HL-60 (cell line): ENCODE results near the gene MAD1L1.

Source experiments
- DNase-seq, 2 experiments: peaks; one replicate each; pipeline ENCODE4 v3.0.0-alpha.2; 2010 to 2020; ENCODE audit warnings: low read depth in 1 of 2, low spot score in 1 of 2
- H3K27ac ChIP-seq: fragments of 250-450 bp; sonication (Bioruptor Pico); replicated peaks from 2 replicates; pipeline ENCODE4 v1.5.1; 2020; ENCODE audit warnings: mild to moderate bottlenecking, moderate library complexity
- H3K27me3 ChIP-seq: fragments of 250-450 bp; sonication (Bioruptor Pico); 2 replicates; pipeline ENCODE4 v1.5.1; 2021; ENCODE audit warnings: mild to moderate bottlenecking, moderate library complexity; ENCODE audit not compliant: insufficient read depth, poor library complexity, severe bottlenecking
- H3K4me3 ChIP-seq: replicated peaks from 2 replicates; pipeline ENCODE4 v1.5.1; 2011; ENCODE audit warnings: mild to moderate bottlenecking, control low read depth, low read length; ENCODE audit not compliant: insufficient read depth
- GABPA ChIP-seq: IDR thresholded peaks from 2 replicates; pipeline ENCODE4 v1.6.1; 2012; ENCODE audit warnings: low read depth
- POLR2AphosphoS5 ChIP-seq: IDR thresholded peaks from 2 replicates; pipeline ENCODE4 v1.6.1; 2012; ENCODE audit warnings: low read depth
- SPI1 ChIP-seq: IDR thresholded peaks from 2 replicates; pipeline ENCODE4 v1.6.1; 2012; ENCODE audit warnings: low read depth, mild to moderate bottlenecking, borderline replicate concordance
- TF ChIP-seq, protein P1 (sequence below): IDR thresholded peaks from one replicate; pipeline ENCODE4 v1.5.1; 2011; ENCODE audit warnings: low read length, control low read depth, inconsistent platforms; ENCODE audit not compliant: insufficient read depth
- TF ChIP-seq, protein P2 (sequence below): IDR thresholded peaks from 2 replicates; pipeline ENCODE4 v1.6.1; 2012; ENCODE audit warnings: low read depth; ENCODE audit not compliant: insufficient replicate concordance

MAD1L1 gene

GRCh38 chr7:2144926-2145325 is 87.8 kb downstream of the MAD1L1 start:
- no peak for DNase-seq
- TF ChIP-seq, protein P1, sequence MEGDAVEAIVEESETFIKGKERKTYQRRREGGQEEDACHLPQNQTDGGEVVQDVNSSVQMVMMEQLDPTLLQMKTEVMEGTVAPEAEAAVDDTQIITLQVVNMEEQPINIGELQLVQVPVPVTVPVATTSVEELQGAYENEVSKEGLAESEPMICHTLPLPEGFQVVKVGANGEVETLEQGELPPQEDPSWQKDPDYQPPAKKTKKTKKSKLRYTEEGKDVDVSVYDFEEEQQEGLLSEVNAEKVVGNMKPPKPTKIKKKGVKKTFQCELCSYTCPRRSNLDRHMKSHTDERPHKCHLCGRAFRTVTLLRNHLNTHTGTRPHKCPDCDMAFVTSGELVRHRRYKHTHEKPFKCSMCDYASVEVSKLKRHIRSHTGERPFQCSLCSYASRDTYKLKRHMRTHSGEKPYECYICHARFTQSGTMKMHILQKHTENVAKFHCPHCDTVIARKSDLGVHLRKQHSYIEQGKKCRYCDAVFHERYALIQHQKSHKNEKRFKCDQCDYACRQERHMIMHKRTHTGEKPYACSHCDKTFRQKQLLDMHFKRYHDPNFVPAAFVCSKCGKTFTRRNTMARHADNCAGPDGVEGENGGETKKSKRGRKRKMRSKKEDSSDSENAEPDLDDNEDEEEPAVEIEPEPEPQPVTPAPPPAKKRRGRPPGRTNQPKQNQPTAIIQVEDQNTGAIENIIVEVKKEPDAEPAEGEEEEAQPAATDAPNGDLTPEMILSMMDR, result no peak
- TF ChIP-seq SPI1, result no peak
- TF ChIP-seq, protein P2, sequence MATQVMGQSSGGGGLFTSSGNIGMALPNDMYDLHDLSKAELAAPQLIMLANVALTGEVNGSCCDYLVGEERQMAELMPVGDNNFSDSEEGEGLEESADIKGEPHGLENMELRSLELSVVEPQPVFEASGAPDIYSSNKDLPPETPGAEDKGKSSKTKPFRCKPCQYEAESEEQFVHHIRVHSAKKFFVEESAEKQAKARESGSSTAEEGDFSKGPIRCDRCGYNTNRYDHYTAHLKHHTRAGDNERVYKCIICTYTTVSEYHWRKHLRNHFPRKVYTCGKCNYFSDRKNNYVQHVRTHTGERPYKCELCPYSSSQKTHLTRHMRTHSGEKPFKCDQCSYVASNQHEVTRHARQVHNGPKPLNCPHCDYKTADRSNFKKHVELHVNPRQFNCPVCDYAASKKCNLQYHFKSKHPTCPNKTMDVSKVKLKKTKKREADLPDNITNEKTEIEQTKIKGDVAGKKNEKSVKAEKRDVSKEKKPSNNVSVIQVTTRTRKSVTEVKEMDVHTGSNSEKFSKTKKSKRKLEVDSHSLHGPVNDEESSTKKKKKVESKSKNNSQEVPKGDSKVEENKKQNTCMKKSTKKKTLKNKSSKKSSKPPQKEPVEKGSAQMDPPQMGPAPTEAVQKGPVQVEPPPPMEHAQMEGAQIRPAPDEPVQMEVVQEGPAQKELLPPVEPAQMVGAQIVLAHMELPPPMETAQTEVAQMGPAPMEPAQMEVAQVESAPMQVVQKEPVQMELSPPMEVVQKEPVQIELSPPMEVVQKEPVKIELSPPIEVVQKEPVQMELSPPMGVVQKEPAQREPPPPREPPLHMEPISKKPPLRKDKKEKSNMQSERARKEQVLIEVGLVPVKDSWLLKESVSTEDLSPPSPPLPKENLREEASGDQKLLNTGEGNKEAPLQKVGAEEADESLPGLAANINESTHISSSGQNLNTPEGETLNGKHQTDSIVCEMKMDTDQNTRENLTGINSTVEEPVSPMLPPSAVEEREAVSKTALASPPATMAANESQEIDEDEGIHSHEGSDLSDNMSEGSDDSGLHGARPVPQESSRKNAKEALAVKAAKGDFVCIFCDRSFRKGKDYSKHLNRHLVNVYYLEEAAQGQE, result no peak
- no peak for TF ChIP-seq POLR2AphosphoS5
- TF ChIP-seq GABPA, result no peak
- Histone ChIP-seq H3K4me3 (no peak overlapping the region), H3K27ac (no peak overlapping the region), H3K27me3 (no peaks in the 10 kb centered on the region)

DNA sequence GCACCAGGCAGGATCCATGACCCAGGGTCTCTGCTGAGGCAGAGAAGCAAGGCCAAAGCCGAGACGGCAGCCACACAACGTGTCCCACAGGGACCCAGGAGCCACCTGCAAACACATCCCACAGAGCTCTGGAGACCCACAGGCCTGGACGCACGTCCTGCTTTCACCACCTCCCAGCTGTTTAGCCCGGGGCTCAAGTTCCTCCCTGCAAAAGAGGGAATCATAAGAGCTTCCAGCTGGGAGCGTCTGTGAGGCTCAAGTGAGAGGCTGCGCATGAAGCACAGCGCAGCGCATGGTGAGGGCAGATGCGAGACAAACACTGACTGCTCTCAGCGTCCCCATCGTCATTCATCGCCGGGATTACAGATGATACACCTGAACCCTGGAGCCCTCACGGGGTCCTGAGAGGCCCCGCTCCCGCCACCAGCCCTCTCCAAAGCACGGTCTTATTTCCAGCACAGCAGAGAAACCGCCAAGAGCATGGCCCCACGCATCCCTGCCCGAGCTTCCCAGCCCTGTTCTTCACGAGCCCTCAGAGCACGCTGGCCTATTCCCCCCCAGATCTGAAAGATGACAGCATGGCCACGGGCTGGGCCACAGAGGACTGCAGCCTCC is 88.7 kb downstream of the MAD1L1 start:
- H3K27ac ChIP-seq, result no peak overlapping the region
- no peak overlapping the region for H3K4me3 ChIP-seq
- no peaks in the 10 kb centered on the region for H3K27me3 ChIP-seq
- TF ChIP-seq SPI1, result no peak
- TF ChIP-seq, protein P1, result no peak
- TF ChIP-seq POLR2AphosphoS5, result no peak
- TF ChIP-seq, protein P2, result no peak
- TF ChIP-seq GABPA, result no peak
- DNase-seq, result no peak

GRCh38 chr7:2143450-2143849 is 89.3 kb downstream of the MAD1L1 start:
- TF ChIP-seq GABPA (no peak), SPI1 (no peak), POLR2AphosphoS5 (no peak)
- TF ChIP-seq, protein P2, result no peak
- TF ChIP-seq, protein P1, result no peak
- DNase-seq, result no peak
- Histone ChIP-seq H3K27ac (no peak overlapping the region), H3K4me3 (no peak overlapping the region), H3K27me3 (no peaks in the 10 kb centered on the region)
